Kidney glomerular epithelial cell (primary cell): Measurements from ENCODE around the gene PLCD3.
A peak's percentile ranks its signal among the peaks of the same experiment; 100 is the strongest.

Source experiments
- DNase-seq: peaks from one replicate; lab custom pipeline; 2025; lab: John Stamatoyannopoulos, UW

The PLCD3 gene, protein sequence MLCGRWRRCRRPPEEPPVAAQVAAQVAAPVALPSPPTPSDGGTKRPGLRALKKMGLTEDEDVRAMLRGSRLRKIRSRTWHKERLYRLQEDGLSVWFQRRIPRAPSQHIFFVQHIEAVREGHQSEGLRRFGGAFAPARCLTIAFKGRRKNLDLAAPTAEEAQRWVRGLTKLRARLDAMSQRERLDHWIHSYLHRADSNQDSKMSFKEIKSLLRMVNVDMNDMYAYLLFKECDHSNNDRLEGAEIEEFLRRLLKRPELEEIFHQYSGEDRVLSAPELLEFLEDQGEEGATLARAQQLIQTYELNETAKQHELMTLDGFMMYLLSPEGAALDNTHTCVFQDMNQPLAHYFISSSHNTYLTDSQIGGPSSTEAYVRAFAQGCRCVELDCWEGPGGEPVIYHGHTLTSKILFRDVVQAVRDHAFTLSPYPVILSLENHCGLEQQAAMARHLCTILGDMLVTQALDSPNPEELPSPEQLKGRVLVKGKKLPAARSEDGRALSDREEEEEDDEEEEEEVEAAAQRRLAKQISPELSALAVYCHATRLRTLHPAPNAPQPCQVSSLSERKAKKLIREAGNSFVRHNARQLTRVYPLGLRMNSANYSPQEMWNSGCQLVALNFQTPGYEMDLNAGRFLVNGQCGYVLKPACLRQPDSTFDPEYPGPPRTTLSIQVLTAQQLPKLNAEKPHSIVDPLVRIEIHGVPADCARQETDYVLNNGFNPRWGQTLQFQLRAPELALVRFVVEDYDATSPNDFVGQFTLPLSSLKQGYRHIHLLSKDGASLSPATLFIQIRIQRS

DNA sequence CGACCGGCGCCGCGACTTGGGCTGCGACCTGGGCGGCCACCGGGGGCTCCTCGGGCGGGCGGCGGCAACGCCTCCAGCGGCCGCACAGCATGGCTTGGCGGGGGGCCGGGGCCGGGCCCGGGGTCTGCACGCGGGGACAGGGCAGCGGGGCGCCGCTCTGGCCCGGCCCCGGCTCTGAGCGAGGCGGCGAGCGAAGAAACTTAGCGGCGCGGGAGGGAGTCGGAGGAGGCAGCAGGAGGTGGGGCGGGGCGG, at the start of gene PLCD3:
Gene PLCD3, minus strand, starts transcription at position 196 of the 252 bp plus-strand sequence. Its CDS starts 105 bp downstream, at position 91.
- peak; percentile 69 for DNase-seq

DNA sequence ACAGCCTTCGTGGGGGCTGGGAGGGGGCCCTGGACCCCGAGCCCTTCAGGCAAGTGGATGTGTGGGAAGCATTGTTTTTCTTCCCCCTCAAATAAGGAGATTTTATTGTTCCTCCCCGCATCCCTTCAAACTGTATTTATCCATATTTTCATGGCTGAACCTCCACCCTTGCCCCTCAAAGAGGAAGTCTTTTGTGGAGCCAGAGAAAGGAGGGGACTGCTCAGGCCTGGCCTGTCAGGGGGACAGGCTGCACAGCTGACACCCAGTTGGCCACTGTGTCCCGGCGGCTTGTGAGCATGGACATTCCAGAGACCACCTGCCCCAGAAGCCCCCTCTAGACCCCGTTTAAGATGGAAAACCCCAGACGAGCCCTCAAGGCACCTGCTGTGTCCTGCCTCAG, 45.2 kb upstream of the PLCD3 start:
- DNase-seq = no peak

DNA sequence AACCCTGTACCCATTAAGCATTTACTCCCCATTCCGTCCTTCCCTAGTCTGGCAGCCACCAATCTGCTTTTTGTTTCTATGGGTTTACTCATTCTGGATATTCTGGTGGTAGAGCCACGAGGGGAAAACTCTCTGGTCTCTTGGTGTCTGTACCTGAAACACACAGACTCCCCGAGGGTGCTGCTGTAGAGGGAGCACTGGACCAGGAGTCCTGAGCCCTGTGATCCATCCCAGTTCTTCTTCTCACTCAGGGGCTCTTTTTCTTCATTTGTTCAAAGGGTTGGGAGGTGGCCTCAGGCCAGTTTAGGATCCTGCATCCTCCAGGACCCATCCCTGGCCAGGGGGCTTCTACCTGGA, 43.4 kb upstream of the PLCD3 start:
- no peak for DNase-seq

DNA sequence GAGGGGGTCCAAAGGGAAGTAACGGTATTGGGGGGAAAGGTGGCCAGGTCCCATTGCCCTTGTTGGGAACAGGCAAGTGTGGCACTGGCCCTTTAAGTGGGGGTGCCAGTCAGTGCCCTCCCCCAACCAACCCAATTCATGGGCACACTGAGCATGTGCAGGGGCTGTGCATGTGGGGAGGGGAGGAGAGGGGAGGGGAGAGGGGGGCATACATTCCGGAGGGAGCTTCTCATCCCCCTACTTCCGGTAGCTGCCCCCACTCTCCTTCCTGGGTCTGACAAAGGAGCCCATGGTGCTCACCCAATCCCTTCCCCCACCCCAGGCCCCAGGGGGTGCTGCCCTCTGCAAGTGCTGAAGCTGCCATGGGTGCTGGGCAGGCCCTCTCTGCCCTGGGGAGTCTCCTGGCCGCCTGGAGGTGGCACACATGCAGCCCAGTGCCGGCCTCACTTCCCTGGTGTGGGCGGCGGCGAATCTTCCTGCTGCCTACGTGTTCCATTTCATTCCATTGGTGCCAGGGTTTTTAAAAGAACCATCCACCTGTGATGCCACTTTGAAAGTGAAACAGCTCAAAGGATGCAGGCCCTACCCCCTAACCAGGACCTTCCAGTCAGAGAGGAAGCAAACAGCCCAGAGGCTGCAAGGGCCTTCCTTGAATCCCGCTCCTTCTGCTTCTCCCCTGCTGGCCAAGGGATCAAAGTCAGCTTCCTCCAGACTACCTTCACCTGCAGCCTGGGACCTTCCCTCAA, 40.4 kb upstream of the PLCD3 start:
- DNase-seq = peak; percentile 93

DNA sequence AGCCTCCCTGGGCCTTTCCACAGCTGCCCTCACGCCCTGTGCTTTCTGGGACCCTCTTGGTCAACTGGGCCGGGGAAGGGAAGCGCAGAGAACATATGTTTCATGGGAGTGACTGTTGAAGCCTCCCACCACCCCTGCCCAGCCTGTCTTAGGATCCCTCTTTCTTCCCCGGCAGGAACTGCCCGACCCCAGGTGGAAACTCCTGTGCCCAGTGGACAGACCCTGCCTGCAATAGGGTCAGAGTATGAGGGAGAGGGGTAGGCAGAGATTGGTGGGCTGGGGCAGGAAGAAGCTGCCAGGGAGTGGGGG, 39.9 kb upstream of the PLCD3 start:
- DNase-seq = no peak

DNA sequence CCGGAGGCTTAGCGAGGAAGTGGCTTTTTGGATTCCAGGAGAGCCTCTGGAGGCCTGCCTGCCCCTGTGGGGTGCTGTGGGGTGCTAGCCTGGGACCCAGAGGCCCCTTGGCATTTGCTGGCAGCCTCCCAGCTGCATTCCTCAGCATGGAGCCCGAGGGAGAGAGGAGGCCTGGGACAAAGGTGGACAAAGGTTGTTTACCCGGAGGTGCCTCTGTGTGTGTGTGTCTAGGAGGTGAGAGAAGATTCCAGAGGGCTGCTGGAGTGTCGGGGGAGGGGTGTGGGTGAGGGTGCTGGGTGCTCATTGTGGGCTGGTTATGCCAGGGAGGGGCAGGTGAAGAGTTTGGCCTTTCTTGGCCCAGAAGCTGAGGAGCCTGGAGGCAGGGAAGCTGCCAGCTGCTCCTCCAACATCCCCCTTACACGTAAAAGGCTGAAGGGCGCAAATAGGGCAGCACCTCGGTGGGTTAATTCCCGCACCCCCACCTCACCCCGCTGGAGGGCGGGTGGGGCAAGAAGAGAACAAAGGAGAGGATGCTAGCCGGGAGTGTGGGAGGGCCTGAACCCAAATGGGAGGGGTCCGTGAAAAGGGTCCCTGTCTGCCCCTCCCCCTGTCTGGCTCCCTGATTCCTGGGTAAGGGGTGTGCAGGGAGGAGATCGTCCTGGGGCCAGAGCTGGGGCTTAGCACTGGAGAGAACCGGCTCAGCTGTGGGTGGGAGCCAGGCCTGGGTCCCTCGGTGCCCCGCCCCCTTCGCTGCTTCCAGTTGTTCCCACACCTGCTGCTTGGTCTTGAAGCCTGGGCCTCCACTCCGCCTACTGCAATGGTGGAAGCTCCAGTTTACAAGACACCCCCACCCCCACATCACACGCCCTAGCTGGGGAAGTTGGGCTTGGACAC, 39.3 kb upstream of the PLCD3 start:
- peak; percentile 37 for DNase-seq

DNA sequence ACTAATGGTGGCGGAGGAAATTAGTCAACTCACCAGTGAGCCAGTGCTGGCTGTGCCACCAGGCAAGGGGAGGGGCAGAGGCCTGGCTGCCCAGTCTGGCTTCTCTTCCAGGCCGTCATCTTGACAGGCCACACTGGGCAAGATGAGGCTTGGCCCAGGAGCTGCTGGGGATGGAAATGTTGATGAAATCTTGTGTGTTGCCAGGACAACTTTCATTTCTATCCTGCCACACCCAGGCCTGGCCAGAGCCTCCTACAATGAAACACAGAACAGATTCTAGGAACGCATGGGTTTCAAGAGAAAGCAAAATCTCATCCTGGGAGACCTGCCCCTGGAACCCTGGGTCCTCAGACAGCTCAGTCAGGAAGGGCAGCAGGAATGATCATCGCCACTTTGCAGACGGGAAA, 38.6 kb upstream of the PLCD3 start:
- no peak for DNase-seq

DNA sequence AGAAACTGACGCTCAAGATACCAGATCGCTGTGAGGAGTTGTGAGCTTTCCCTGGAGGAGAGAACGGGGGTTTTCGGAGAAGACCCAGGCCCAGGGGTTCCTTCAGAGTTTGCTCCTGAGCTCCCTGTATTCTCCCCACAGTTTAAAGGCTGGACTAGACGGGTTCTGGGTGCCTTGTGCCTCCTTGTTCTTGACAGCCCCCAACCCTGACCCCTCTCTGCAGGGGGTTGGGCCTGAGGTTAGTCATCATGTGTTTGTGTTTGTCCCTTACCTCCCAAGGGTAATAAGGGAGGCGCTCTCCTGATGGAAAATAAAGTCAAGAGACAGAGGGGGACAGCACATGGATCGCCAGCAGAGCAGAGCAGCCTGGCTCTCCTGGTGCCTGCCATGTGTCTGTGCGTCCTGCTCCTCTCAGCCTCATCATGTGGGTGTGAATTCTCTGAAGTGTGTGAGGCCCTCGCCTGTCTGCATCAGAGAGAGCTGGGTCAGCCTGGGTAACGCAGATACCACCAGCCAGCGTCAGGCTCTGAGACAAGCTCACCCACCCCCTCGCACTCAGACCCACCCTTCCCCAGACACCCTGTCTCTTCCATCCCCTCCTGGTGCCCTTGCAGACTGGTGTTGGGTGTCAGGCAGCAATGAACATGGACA, 38.1 kb upstream of the PLCD3 start:
- no peak for DNase-seq

DNA sequence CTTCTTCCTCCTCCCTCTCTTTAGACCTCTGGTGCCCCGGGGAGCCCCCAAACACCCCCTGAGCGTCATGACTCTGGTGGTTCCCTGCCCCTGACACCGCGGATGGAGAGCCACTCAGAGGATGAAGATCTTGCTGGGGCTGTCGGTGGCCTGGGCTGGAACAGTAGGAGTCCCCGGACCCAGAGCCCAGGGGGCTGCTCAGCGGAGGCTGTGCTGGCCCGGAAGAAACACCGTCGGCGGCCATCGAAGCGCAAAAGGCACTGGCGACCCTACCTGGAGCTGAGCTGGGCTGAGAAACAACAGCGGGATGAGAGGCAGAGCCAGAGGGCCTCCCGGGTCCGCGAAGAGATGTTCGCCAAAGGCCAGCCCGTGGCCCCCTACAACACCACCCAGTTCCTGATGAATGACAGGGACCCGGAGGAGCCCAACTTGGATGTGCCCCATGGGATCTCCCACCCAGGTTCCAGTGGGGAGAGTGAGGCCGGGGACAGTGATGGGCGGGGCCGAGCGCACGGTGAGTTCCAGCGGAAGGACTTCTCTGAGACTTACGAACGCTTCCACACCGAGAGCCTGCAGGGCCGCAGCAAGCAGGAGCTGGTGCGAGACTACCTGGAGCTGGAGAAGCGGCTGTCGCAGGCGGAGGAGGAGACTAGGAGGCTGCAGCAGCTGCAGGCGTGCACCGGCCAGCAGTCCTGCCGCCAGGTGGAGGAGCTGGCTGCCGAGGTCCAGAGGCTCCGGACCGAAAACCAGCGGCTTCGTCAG, 36.9 kb upstream of the PLCD3 start:
- no peak for DNase-seq

DNA sequence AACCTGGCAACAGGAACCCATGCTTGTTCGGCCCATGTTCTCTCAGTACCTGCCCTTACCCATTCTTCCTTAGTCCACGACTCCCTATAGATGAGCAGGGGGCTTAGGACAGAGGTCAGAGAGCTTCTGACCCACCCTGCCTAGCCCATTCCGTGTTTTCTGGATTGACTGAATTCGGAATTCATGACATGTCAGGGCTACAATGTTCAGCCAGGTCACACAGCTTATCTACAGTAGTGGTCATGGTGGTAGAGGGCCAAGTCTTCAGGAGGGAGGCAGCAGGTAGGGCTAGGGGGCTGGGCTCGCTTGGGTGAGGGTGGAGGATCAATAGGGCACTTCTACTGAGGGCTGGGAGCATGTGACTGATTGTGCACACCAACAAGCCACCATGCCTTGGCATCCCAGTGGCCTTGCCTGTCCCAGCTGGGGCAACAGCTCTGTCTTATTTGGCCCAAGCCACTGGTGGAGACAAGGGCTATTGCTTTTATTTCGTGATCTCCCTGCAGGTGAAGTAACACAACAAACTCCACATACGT, 32.5 kb upstream of the PLCD3 start:
- no peak for DNase-seq

DNA sequence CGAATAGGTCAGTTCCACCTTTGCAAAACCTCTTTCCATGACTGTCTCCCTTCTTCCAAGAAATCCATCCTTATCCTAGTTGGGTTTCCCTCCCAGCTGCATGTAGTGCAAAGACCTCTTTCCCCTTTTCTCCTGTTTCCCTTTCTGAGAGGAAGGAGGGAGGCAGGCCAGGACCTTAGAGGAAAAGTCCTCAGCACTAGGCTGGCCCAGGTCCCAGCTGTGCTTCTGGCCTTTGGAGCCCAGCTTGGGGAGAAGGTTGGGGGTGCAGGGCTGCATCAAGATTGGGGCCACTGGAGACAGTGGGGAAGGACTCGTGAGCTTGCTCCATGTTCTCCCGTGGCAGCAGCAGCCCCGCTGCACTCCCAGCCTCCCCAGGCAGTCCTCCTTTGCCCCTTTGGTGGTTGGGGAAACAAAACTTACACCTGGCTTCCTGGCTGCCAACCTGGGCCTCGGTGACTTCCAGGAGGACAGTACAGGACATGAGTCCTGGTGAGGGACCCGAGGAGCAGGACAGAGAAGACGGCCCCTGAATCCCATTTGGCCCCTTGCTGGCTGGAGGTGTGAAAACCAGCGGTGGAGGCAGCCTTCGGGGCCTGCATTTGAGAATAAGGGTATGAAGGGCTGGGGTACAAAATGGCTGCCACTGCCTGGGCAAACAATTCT, 29.8 kb upstream of the PLCD3 start:
- no peak for DNase-seq

DNA sequence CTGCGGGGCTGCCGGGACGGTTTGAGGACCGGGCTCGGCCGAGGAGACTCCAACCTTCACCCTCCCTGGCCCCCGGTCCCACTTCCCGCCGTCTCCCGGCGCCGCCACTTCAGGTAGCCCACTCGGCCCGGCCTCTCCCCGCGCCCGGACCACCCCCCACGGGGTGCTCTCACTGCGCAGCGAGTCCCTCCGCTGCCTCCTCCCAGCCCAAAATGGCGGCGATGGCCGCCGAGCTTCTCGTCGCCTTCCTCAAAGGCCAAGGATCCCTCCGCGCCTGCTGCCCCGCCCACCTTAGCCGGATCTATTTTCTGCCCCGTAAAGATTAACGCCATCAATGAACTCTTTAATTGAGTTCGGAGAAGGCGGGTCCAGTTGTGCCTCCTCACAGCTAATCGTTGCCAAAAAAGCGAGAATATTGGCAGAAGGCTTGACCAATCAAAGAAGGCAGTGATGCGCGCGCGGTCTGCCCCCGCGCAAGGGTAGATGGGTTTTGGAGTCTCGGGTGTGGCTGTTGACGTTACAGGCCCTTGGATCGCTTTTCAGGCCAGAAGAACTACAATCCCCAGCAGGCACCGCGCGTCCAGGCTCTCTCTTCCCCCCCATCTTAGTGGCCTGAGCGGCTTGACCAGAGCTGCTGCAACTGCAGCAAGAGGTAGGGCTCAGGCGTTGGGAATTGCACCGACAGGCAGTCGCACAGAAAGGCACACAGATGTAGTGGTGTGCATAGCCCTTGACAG, 29.1 kb upstream of the PLCD3 start, which contains the start of gene HEXIM2:
Gene HEXIM2, plus strand, starts transcription at position 588 of the 737 bp plus-strand sequence. CDS start 919 bp downstream, outside the sequence.
- DNase-seq = peak; percentile 99

DNA sequence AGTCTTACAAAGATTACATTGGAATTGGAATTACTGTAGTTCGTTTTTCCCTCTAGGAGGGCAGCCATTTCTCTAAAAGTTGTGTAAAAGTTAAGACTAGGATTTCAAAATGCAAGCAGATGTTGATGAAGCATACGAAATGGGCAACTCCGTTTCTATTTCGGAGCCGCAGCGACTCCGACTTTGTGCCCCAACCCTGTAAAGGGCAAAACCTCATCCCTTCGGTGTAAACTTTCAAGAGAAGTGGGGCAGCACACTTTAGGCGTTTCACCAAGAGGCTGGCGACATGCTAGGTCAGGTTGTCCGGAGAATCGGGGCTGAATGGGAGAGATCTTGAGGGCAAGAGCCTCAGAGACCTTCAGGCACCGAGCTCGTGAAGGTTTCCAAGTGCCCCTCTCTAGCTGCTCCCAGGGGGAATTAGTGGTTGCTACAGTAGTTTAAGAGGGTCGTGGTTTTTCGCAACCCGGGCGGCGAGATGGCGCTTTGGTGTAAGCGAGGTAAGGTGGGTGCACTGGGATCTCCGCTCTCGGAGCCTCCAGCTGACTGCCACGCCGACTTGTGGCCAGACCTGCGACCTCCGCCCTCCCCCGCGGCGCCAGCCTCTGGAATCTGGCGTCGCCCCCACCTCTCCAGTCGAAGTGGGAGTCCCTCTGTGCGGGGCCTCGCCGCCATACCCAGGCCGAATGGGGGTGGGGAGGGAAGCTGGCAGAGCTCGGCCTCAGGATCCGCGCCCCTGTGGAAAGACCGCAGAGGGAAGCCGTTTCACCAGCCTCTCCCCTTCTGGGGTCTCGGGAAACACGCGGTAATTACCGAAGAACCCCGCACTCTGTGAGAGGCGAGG, 28.4 kb upstream of the PLCD3 start:
- no peak for DNase-seq

DNA sequence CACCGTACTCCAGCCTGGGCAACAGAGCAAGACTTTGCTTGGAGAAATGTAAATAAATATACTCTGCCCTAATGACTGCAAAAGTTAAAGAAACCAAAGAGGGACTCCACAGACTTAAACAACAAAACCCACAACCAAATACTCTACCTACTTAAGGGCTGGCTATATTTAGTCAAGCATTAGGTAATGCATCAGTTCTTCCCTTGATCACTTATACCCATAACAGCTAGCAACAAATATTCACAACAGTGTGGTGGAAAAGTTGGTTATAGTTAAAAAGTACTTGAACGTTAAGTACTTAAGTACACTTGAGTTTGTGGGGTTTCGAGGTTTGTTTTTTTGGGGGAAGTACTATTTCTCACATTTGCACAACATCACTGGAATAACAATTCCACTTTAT, 23.9 kb upstream of the PLCD3 start:
- no peak for DNase-seq

DNA sequence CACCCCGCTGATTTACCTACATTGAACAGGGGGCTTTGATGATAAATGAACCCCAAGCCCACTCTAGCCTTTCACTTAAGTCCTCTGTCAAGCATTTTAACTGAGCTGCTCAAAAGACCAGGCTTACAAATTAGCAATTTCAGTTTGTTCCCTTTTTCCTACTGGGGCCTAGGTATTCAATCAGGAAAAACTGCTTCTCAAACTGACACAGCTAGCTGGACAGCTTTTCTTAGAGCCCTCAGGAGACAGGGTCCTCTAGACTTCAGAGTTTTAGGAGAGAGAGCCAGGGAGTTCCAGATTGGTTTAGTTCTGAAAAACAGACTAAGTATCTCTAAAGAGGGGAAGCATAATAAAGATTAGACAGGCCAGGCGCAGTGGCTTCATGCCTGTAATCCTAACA, 23.2 kb upstream of the PLCD3 start:
- DNase-seq = no peak

DNA sequence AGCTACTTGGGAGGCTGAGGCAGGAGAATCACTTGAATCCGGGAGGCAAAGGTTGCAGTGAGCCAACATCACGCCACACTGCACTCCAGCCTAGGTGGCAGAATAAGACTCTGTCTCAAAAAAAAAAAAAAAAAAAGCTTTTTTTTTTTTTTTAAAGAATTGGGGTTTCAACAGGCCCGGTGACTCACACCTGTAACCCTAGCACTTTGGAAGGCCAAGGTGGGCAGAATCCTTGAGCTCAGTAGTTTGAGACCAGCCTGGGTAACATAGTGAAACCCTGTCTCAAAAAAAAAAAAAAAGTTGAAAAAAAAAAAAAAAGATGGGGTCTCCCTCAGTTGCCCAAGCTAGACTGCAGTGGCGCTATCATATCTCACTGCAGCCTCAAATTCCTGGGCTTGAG, 22.7 kb upstream of the PLCD3 start:
- DNase-seq = no peak

DNA sequence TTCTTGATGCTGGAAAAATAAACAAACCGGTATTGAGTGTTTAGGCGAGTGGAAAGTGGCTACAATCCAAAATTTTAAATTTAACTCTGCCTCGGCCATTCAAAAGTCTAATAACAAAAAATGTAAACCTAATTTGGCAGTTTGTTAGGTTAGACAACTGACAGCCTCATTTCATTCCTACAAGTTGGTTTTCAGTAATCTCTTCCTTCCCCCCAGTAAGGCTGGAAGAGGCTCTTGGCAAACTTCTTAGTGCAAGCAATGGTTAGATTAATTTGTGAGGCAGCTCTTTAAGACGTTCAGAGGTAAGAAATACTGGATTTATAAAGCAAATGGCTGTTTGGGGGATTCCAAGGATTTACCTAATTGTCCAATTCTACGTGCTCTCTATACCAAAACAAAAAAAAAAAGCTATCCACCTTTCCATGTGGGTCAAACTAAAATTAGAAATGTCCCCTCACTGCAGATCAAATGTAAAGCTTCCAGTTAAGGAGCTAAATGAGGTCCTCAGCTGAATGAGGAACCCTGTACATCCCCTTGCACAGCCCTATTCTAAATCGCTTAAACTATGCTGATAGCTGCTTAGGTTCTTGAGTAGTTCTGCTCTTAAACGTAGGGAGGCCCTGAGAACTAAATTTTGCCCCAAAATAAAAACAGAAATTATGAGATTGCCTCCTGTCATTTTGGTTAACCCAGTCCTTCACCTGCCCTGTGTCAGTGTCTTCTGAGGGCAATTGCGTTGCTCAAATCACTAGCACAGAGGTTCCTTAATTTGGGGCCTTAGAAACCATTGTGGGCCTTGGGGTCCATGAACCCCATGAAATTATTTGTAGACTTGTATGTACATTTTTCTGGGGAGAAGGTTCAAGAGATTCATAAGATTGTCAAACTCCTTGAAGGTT, 18.8 kb upstream of the PLCD3 start:
- DNase-seq = no peak
